Occipital lobe (tissue), 2 donors: Measurements from ENCODE around the gene EMILIN2. TPM values are rescaled to one million over a fixed set of nuclear protein-coding genes. Genes with fewer than 3 reads are reported as not detected.
A peak's percentile ranks its signal among the peaks of the same experiment; 100 is the strongest.
"Not testable (repeated sequence)": the region's sequence is repeated elsewhere in the genome, so short reads cannot be mapped to it uniquely, and the experiment has no call there.

Experiments used
- DNase-seq: peaks from one replicate; lab custom pipeline; 2025; lab: John Stamatoyannopoulos, UW
- total RNA-seq: library from RNA; depleted of rRNA; stranded (reverse); fragments of >200 nt; gene quantifications from one replicate; pipeline ENCODE4 v1.2.3, GENCODE V29; 2014

Gene EMILIN2
- total RNA-seq, 1 donor from 2014 or later = 2.0 TPM

DNA sequence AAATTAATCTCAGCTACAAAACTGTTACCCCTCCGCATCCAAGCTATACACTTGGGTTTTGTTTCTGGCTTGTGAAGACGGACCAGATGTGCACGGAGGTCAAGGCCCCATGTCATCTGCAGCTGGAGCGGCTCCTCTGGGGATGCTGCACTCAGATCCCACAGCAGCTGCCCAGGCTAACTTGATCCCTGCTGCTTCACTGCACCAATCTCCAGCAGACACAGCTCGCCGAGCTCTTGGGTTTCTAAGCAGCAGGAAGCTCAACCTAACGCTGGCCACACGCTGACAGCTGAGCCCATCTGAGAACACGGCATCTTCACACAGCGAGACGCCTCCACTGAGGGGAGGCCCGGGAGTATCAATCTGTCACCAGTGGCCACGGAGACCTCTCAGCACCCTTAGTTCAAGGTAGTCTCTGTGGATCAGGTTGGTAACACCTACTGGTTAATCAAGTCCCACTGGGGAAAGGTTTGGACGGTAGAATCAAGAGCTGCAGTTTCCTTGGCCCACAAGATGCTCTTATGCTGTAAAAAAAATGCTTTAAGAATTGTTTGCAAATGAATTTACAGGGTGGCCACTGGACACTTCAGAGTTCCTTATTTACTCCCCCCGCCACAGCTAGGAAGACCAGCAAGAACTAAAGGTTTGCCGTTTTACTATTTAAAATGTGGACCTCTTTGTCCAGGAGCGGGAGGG is 67.5 kb downstream of the EMILIN2 start:
- no peak for DNase-seq

DNA sequence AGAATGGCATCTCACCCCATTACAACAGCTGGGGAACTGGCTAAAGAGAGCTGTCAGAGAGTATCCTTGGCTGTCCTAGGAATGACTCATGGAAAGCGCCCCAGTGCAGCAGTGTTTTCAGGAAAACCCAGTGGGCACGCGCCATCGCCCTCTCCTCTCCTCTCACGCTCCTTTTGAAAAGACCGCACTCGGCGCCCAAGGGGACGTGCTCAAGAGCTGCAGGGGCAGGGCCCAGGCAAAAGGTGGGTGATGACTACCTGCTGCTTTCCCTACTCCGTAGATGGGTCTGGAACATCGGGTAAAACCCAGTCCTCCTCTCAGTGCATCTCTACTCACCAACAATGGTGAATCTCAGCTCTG is 68.1 kb downstream of the EMILIN2 start:
- no peak for DNase-seq

DNA sequence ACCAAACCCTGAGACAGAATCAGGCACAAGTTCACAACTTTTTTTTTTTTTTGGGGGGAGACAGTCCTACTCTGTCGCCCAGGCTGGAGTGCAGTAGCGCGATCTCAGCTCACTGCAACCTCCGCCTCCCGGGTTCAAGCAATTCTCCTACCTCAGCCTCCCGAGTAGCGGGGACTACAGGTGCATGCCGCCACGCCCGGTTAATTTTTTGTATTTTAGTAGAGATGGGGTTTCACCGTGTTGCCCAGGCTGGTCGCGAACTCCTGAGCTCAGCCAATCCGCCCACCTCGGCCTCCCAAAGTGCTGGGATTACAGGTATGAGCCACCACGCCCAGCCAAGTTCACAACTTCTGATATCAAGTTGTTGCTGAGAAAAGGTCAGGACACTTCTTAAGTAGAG is 68.7 kb downstream of the EMILIN2 start:
- not testable (repeated sequence) for DNase-seq

DNA sequence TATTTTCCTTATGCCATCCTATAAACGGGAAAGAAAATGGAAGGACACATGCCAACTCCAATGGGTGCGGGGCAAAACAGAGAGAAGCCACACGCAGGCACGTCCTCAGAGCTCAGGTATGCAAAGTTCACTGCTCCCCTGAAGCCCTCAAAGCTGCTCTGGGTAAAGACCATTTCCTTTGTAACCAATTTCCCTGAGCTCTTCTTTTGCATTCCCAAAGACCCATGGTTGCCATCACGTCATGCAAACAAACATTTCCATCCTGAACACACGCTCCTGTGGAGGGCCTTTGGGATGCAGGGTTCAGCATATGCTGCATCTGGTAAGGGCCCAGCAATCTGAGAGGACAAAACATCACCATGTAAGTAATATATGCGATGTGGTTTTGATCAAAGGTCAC is 69.4 kb downstream of the EMILIN2 start:
- DNase-seq = no peak

DNA sequence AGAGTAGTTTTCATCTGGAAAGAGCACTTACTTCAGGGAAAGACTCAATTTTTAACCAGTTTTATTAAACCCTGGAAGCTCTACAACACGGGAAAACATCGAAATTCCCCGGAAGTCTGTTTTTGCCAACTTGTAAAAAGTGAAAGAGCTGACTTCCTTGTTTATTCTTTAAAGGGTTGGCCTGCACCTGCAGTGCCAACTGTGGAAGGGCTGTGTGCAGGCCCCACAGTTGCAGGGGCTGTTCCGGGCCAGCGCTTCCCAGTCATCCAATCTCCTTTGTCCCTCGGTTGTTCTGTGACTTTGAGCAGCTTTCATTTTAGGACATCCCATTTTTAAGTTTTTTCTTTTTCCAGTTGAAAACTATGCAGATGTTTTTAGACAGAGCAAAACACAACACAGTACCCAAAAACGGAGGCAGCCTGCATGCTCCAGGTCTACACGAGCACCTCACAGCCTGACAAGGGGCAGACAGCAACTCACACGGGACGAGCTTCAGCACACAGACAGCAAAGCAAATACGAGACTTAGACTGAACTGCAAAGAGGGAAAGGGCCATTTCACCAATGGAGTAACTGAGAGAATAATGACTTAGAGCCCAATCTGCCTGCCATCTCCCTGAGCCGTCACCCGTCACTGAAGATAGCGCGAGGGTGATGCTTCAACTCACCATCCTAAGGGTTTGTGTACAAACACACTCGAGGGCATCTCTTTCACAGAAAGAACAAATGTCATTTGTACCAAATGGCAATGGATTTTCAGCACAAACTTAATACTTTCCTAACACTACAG is 70.6 kb downstream of the EMILIN2 start:
- no peak for DNase-seq

DNA sequence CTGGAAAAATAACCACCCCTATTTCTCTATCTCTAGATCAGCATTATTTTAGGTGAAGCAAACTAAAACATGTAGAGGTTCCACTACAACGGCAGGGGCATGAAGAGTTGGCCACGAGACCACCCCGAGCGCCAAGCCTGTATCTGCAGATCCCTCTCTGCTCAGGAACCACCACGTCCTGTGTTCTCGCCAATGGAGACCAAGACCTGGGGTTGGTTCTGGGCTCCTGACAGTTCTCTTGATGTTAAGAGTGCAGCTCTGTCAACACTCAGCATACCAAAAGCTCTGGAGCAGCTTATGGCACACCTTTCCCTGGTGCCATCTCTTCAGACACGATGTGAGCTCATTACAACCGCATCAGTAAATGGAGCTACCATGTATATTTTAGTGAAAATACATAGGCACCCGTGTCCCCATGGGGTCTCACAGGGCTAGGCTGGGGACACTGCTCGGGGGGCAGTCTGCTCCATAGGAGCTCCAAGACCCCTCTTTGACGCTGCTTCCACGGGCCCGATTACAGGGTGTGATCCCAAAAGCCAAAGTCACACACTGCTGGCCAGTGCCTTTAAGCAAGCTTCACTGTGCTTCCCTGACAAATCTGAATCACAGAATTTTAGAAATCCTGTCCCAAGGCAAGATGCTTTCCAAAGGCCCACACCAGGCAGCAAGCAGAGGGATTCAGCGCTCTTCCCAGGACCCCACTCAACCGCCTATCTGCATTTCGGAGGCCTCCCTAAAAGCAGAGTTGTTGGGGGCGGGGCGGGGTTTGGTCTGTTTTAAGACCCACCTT is 72.2 kb downstream of the EMILIN2 start:
- no peak for DNase-seq

DNA sequence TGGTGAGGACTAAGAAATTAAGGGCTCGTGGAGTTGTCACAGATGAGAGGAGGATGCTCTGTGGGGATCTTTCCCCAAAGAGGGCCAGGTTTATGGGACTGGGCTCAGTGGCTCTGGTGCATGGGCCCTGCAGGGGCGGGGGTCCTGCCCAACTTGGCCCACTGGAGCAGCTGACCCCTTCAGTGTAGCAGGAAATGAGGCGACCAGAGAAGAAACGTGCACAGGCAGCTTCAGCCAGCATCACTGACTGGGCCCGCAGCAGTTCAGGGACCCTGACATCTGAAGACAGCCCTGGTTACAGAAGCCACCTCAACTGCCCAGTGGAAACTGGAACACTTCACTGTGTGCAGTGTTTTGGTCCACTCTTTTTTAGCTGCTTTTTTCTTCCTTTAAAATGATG is 72.8 kb downstream of the EMILIN2 start:
- DNase-seq = no peak

DNA sequence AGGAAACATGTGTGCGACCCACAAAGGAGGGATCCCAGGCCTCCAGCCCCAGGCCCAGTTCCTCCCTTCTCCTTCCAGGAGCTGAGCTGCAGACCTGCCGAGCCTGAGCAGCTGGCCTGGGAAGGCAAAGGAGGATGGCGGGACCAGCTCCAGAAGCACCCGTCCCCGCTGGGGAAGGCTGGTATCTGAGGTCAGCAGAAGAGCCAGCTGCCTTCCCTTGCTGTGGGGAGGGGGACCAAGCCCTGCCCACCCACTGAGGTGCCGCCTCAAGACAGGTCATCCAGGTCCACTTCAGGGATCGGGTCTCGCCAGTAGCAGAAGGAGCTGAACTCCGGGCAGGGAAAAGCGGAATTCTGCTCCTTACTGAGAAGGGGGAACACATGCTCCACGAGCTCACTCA is 73.2 kb downstream of the EMILIN2 start:
- no peak for DNase-seq

DNA sequence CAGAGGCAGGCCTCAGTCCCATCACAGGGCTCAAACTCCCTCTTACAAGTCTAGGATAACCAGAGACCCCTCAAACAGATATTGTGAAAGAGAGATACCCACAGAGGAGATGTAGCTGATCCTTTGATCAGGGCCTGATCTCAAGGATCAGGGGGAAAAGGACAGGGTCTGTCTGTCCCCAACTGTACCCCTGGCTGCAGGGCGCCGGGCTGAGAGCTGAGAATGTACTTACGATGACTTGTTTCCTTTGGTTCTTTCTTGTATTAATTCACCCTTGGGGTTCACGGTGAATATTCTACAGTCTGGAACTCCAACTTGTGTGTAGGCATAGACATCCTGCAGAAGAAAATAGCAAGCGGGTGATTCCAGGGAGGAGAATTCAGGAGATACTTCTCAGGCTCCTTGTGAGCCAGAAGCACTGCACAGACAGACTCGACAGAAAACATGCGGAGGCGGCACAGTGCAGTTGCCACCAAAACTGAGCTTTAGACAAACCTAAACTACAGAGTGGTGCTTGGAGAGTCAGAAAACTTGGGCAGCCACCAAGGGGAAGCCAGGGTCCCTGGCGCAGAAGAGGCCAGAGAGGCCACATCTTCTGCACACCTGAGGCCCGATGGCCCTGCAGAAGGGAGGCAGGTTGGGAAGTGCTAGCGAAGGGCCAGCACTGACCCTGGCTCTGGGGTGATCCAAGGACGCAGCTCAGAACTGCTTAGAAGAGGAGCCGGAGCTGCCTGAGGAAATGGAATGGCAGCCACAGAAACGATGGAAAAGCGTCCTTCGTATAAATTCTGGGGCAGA is 73.9 kb downstream of the EMILIN2 start:
- DNase-seq = peak; percentile 42

DNA sequence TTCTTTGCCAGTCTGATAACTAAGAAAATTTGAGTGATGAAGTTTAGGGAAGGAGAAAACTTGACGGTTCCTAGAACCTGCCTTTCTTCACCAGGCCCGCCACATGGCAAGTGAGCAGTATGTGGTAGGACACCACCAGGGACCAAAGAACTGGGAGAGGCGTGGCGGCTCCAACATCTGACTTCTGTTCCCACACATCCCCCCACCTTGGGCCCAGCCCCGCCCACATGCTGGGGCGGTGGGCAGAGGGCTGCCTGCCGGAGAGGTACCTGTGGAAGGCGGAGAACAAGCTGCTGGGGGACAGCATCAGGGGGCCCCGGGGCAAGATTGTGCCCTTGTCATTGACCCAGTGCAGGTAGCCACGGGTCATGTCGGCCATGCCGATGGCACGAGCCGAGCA is 75.0 kb downstream of the EMILIN2 start:
- no peak for DNase-seq

DNA sequence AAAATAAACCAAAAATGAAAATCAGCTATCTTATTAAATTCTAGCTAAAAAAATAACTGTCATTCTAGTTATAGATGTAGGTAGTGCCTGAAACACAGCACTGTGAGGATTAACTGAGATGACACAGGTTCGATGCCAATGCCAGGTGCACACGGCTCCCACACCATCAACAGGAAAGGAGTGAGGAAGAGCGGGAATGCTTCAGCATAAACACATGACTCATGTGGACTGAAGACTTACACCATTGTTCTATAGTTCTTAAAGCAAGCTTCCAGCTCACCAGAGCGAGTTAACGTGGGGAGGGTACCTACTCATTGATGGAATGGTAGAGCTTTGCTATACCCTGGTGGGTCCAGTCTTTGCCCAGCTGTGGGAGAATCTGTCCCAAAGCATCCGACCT is 76.7 kb downstream of the EMILIN2 start:
- DNase-seq = no peak

DNA sequence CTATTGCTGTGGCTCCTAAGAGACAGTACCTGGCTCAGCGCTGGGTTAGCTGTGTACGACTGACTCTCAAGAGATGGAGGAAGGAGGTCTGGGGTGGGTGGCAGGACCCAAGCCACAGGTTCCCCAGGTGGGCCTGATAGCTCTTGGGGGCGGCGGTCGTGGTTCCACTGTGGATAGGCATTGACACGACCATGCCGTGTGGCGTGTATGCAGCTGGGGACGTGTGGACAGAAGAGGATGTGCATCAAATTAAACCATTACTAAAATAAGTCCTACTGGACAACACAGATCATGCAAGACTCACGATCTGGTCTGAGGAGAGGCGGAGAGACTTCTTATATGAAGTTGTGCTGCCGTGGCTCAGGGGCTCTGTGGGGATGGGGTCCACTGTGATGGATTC is 78.1 kb downstream of the EMILIN2 start:
- DNase-seq = no peak

DNA sequence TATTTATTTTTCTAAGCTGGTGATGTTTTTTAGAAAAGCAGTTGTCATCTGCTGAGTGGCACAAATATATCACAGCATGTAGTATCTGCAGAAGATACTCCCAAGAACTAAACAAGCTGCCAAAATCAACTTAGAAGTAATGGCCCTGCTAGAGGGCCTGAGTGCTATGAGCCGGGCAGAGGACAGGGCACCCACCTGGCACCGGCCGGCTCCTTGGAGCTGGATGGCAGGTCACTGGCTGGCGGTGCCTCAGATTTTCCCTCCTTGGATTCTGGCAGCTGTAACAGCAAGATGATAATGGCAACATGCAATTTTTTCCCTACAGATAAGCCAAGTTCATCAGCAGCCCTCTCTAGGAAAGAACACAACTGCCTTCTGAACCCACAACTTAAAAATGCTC is 79.7 kb downstream of the EMILIN2 start:
- DNase-seq = no peak

DNA sequence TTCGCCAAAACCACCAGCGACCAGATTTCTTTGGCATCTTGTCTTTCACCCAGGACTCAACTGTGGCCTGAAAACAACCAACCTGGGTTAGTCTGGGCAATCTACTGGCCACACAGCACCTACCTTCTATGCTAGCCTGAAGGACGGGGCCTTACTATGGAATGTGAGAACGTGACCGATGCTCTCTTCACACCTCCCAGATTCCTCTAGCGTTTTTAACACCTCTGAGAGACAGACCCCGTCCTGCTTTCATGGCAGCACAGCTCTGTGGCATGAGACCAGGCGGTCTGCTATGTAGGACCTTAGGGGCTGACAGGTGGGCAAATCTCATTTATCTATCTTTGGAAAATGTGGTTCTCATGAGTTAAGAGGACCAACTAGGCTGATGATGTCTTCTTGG is 80.9 kb downstream of the EMILIN2 start:
- no peak for DNase-seq

DNA sequence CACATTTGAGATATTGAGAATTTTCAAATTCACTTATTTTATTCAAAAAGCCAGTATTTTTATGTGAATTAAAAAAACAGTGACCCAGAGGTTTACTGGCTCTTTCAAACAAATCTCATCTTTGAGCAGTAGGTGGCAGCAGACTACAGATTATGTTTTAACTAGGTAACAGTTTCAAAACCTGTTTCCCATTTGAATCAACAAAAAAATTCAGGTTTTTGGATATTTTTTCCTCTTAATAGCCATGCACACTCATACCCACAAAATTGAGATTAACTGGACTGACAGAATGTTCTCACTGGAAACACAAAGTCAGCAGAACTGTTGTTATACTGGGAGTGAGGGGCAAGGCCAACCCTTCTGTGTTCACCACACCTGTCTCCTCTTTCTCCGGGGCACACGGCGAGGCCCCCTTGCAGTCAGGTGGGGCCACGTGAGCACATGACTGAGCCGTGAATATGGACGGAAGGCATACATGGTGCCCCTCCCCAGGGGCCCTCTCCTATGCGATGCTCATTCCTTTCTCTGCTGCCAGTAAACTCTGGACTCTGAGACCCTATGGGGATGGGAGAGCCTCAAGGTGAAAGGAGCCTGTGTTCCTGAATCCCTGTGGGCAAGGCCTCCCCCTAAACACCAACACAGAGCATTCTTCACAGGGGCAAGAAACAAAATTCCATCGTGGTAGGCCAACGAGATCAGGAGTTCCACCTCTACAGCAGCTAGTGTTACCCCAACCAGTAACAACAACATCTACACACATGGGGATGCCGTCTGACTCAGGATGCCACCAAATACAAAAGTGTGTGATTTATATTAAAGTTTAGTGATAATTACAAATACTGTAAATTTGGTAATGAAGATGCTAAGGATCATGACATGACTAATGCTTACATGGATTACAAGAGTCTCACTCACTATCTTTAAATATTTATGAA is 85.7 kb downstream of the EMILIN2 start:
- no peak for DNase-seq

DNA sequence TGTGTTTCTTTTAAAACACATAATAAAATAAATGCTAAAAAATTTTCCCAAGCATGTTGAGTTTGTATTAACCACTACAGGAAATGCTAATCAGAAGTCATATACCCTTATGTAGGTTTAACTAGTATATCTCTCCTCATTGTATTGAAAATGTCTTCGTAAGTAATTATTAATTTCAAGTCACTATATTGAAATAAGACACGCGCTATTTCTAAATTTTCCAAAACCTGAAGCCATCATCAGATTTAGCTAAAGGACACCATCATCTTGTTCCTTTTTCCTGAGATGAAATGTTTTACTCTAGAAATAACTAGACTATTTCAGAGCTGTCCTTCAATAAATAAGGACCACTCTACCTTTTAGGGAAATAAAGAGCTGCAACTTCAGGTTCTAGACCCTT is 87.2 kb downstream of the EMILIN2 start:
- no peak for DNase-seq

DNA sequence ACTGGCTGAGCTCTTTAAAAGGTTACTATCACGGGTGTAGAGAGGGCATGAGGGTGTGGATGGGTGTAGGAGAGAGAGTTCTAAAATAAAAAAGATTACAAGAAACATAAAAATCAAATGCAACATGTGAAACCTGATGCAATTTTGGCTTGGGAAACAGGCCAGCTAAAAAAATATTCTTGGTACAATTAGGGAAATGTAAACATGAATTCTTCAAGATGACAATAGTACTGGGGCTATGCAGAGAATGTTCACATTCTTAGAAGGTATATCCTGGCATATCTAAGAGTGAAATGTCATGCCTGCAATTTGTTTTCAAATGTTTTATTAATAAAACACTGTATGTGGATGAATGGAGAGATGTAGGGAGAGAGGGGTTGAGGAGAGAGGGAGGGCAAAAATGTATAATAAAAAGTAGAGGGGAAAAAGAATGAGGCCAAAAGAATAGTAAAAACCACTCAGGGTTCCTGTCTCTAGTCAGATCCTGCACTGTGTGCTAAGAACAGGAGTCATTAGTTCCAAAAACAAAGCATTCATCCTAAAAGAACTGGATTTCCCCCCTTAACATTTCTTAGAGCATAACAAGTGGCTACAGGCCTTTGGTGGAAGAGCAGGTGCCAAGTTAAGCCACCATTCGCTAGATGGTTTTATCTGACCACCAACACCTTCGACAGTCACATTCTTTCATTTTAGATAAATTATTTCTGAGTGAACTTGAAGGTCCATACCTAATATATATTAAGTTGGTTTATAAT is 88.8 kb downstream of the EMILIN2 start:
- DNase-seq = no peak

DNA sequence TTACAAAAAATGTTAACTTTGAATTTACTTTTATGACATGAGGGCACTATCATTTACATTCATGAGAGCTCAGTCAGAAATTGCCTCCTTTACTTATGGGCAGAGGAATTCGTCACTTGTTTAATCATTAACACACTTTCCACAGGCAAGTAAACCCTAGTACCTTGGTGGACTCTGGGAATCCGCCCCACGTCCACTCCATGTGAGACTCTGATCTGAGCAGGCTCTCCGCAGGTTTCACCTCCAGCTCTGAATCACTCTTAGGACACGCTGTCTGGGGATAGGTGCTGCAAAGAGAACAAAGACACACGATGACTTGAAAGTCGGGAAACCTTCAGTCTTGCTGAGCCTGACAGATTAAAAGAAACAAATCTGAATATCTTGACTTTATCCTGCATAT is 92.5 kb downstream of the EMILIN2 start:
- DNase-seq = no peak

DNA sequence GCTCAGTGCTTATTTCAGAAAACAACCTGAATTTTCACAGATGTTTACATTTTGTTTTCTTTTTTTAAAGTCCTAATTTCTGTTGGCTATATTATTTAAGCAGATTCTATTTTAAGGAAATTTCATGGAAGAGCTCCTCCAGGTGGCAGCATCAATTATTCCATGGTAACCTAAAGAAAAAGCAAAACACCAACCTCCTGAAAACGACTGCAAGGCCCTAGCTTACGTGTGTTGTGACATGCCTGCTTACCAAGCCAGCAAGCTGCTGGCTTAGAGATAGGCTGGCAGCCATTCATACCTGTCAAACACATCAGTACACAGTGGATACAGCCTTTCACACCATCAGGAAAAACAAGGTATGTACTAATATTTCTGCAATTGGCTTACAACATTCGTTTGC is 101.2 kb downstream of the EMILIN2 start:
- DNase-seq = no peak

DNA sequence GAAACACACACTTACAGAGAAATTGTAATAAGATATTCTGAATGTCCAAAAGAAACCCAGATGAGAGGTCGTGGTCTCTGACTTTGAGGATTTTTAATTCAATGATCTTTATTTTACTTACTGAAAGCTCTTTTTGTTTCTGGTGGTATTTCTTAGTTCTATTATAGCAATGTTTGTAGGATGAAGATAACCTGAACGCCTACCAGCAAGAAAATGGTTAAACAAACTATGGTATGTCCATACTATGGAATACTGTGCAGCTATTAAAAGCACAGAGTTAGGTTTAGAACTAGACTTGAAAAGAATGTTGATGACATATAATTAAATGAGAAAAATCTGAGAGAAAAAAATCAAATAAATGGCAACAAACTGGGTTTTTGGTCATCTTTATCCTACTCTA is 105.8 kb downstream of the EMILIN2 start:
- no peak for DNase-seq
